HG03064 (cell line): ENCODE data around the gene GKN2.

Source experiments
- ATAC-seq: cut with Tn5 transposase; IDR thresholded peaks from one replicate; pipeline ENCODE4 v1.9.1; 2021; ENCODE audit warnings: low read depth; ENCODE audit not compliant: unreplicated experiment

Gene GKN2

GRCh38 chr2:68952887-68953521, at the start of gene GKN2:
Gene GKN2 (minus strand): TSS chr2:68952893. CDS start chr2:68952861, 32 bp downstream.
- ATAC-seq: no peak

DNA sequence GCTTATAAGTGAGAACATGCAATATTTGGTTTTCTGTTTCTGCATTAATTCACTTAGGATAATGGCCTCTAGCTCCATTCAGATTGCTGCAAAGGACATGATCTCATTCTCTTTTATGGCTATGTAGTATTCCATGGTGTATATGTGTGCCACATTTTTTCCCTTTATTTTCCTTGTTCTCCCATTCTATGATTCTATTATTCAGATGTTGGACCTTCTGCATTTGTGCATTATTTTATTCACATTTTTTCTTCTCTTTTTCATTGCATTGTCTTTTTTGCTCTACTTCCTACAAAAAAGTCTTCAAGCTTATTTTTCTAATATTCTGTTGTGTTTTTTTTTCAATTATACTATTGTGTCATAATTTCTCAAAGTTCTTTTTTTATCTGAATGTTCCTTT, 49.2 kb upstream of the GKN2 start:
- ATAC-seq: no peak

DNA sequence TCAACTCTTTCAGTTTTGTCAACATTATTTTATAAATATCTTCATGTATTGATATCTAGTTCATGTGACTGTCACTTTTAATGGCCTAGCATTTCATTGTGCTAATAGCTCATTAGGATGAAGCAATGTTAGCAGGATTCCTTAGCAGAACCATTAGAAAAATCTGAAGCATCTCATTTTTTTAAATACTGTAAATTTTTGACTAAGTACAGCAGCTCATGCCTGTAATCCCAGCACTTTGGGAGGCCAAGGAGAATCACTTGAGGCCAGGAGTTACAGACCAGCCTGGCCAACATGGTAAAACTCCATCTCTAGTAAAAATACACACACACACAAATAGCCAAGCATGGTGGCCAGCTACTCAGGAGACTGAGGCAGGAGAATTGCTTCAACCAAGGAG, 44.7 kb upstream of the GKN2 start:
- no peak for ATAC-seq

- no peak for ATAC-seq
Measured at GRCh38 chr2:68995916-68996315, 43.2 kb upstream of the GKN2 start.

DNA sequence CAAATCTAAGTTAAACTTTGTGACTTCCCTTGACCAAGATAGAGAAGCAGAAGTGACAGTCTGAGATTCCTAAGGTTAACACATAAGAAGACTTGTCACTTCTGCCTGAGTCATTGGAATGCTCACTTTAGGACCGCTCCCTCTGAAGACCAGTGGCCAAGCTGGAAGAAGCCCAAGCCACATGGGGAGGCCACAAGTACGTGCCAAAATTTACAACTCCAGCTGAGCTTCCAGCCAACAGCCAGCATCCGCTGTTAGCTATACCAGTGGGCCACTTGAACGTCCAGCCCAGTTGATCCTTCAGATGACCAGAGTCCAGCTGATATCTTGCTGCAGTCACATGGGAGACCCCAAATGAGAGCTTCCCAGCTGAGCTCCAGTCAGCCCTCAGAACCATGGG, 42.2 kb upstream of the GKN2 start:
- no peak for ATAC-seq

DNA sequence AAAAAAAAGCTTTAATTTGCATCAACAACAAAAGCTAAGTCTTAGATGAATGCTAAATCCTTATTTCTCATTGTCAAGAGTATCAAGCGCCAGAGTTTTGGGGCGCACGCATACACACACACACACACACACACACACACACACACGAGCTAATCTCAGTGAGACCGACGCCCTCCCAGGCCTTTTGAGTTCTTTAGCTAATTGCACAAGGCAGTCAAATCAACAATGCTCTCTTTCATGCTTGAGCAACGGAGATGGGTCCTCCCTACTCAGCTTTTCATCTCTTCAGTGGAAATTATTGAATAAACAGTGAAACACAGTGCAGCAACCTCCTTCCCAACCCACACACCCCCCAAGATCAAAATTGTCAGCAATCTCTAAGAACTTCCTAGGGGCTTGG, 41.0 kb upstream of the GKN2 start:
- ATAC-seq: no peak

DNA sequence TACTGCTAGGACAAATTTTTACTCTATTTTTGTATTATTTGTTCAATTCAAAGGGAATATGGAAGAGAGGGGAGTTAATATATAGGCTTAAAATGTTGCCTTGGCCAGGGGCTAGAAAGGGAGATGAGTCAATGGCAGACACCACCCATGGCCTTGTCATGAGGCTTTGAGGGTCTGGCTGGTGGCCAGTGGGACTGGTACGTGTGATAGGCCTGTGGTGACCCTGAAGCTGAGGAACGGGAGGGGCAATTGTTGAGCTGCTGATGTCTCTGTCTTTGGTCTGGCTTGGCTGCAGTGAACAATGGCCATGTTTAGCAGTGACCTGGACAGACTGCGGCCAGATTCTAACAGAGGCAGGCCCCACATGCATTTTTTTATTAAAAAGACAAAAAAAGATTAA, 40.2 kb upstream of the GKN2 start:
- no peak for ATAC-seq

- ATAC-seq: no peak
Measured at GRCh38 chr2:68992341-68992740, 39.6 kb upstream of the GKN2 start.

GRCh38 chr2:68989035-68989434, 36.3 kb upstream of the GKN2 start:
- no peak for ATAC-seq

GRCh38 chr2:68987021-68987503, 34.4 kb upstream of the GKN2 start:
- no peak for ATAC-seq

DNA sequence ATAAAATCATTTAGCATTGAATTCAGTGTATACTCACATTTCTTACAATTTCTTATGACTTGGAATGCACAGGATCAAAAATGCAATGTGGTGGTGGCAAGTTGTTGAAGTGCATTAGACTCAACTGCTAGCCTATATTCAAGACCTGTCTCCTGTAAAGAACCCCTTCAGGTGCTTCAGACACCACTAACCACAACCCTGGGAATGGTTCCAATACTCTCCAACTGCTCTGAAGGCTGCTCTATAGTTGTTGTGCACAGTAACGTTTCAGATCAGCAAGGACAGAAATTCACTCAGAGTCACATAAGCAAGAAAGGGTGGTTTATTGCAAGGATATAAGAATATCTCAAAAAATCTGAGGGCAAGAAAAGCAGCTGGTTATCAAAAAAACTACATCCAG, 28.3 kb upstream of the GKN2 start:
- ATAC-seq: no peak

GRCh38 chr2:68978098-68978497, 25.4 kb upstream of the GKN2 start:
- ATAC-seq: no peak

DNA sequence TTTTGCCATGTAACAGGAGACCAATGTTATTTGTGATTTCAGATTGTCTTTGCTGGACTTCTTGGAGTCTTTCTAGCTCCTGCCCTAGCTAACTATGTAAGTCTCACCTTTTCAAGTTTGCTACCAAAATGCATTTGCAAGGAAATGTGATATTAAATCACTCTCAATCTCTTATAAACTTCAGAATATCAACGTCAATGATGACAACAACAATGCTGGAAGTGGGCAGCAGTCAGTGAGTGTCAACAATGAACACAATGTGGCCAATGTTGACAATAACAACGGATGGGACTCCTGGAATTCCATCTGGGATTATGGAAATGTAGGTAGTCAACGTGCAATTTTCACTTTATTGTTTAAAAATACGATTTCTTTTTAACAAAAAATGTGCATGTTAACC, 24.8 kb upstream of the GKN2 start:
- ATAC-seq: no peak

GRCh38 chr2:68975844-68976243, 23.2 kb upstream of the GKN2 start:
- no peak for ATAC-seq

DNA sequence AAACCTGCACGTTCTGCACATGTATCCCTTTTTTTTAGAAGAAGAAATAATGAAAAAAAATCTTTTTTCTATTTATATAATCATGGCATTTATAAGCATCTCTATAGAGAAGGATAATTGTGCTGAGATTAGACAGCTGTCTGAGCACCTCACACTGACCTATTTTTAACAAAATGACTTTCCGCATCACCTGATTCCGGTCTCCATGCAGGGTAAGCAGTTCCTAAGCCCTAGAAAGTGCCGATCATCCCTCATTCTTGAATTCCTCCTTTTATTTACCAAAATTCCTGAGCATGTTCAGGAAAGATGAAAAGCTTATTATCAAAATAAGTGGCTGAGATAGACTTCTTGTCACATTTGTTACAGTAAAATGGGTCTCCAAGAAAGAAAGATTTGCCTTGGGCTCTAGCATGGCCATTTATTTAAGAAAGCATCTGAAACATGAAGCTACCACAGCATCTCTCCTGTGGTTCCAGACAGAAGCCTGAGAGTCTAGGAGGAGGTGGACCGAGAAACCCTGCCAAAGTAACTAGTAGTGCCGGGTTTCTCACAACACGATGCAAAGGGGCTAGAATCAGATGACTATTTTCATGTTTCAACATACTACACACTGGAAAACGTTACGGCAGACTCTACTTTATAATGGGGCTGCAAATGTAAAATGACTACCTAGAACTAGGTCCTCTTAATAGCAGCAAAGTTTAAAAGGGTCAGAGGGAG, 22.4 kb upstream of the GKN2 start:
- ATAC-seq: no peak

GRCh38 chr2:68974251-68974650, 21.6 kb upstream of the GKN2 start, which contains the start of gene GKN1:
Gene GKN1 (plus strand): TSS chr2:68974636. CDS start chr2:68974678, 42 bp downstream.
- no peak for ATAC-seq

GRCh38 chr2:68971591-68972231, 19.0 kb upstream of the GKN2 start:
- ATAC-seq: no peak

- ATAC-seq: no peak
Measured at GRCh38 chr2:68970566-68971265, 18.0 kb upstream of the GKN2 start.

GRCh38 chr2:68969736-68970490, 17.2 kb upstream of the GKN2 start:
- ATAC-seq: no peak

DNA sequence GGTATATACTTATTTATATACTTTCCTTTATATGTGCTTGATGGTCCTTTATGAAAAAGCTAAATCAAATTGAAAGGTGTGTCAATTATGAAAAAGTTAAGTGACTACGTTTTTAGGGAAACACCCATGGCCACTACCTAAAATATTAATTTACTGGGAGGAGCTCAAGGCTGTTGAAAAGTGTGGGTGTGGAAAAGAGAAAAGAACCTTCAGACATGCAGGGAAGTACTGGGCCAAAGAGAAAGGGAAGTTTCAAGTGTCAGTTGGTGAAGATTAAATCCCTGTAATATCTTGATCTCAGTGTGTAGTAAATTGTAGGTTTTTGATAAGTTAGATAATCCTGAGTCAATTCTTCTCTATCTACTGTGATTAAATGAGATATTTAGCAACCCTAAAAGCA, 15.5 kb upstream of the GKN2 start:
- no peak for ATAC-seq
